Small intestine (tissue), 16 donors: Measurements from ENCODE around the gene TMEM182. TPM values are rescaled to one million over a fixed set of nuclear protein-coding genes. Genes with fewer than 3 reads are reported as not detected.

ENCODE experiments used
- DNase-seq, 2 donors: peaks; one replicate each; pipeline versions ENCODE4 v3.0.0 to v3.0.0-alpha.2; 2013
- FAIRE-seq: peaks from 2 replicates; lab custom pipeline; 2012; peaks lifted over from hg19 to GRCh38; lab: Jason Lieb, UNC
- H3K27ac ChIP-seq, 3 donors: one replicate each; pipeline ENCODE4 v1.5.1; 2013; ENCODE audit warnings: low read length in 2 of 3, mild to moderate bottlenecking in 2 of 3, control low read depth in 1 of 3, inconsistent platforms in 1 of 3, low read depth in 1 of 3, moderate library complexity in 1 of 3
- H3K27me3 ChIP-seq, 3 donors: one replicate each; pipeline ENCODE4 v1.6.1; 2013; ENCODE audit warnings: low read length in 3 of 3, inconsistent platforms in 1 of 3; ENCODE audit not compliant: control insufficient read depth in 3 of 3, insufficient read depth in 3 of 3
- H3K36me3 ChIP-seq, 3 donors: one replicate each; pipeline ENCODE4 v1.6.1; 2013; ENCODE audit warnings: low read length in 3 of 3, inconsistent platforms in 1 of 3, low read depth in 1 of 3, mild to moderate bottlenecking in 1 of 3, moderate library complexity in 1 of 3; ENCODE audit not compliant: control insufficient read depth in 3 of 3, insufficient read depth in 2 of 3
- H3K4me1 ChIP-seq, 3 donors: one replicate each; pipeline ENCODE4 v1.6.1; 2013; ENCODE audit warnings: low read length in 2 of 3, inconsistent platforms in 1 of 3, low read depth in 1 of 3, mild to moderate bottlenecking in 1 of 3, moderate library complexity in 1 of 3; ENCODE audit not compliant: control insufficient read depth in 3 of 3, insufficient read depth in 2 of 3
- H3K4me3 ChIP-seq, 3 donors: one replicate each; pipeline ENCODE4 v1.5.1; 2013; ENCODE audit warnings: low read length in 3 of 3, control low read depth in 1 of 3, inconsistent platforms in 1 of 3, low read depth in 1 of 3, mild to moderate bottlenecking in 1 of 3, moderate library complexity in 1 of 3
- H3K9me3 ChIP-seq, 2 donors: one replicate each; pipeline ENCODE4 v1.6.1; 2013; ENCODE audit warnings: low read depth in 1 of 2, low read length in 1 of 2; ENCODE audit not compliant: control insufficient read depth in 2 of 2, insufficient read depth in 1 of 2
- WGBS, 3 donors: extraction: QIAGEN DNeasy Blood & Tissue Kit; methylation state at CpG; one replicate each; pipeline ENCODE4 v1.1.7; 2013; 5-methylcytosine and 5-hydroxymethylcytosine counted together
- long read RNA-seq, 10 donors: transcript quantifications; one replicate each; lab custom pipeline, GENCODE V29; 2026
- polyA plus RNA-seq, 4 donors: library from polyadenylated mRNA; stranded (reverse) in 3 of 4; unstranded in 1 of 4; fragments of 200-250 nt in 3 of 4; fragments of 120-200 nt in 1 of 4; gene quantifications; one replicate each; pipeline versions ENCODE4 v1.2.1 to v1.2.3, GENCODE V29; 2013
- donor health status: healthy with polysubstance abuse.
- donor health status: control.
- donor health status: control.
- donor health status: Bipolar disorder and iron deficiency.
- donor health status: healthy.

TMEM182 gene, protein sequence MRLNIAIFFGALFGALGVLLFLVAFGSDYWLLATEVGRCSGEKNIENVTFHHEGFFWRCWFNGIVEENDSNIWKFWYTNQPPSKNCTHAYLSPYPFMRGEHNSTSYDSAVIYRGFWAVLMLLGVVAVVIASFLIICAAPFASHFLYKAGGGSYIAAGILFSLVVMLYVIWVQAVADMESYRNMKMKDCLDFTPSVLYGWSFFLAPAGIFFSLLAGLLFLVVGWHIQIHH
- 1 to 10 TPM in 3 of 4 donors, under 1 TPM in 1; 0.67 to 7.0 (median 3.1) TPM for polyA plus RNA-seq
- long read RNA-seq, donor 1: 0 reads
- long read RNA-seq, donor 2: 0 reads
- long read RNA-seq, donor 3, partial matches to known transcripts: 0 of 3 reads
- long read RNA-seq, donor 3, other reads (novel, unspliced or antisense): 0 of 3 reads
- long read RNA-seq, donor 4: 0 reads
- long read RNA-seq, donor 5, partial matches to known transcripts: 0 of 2 reads
- long read RNA-seq, donor 5, other reads (novel, unspliced or antisense): 0 of 2 reads
- long read RNA-seq, donor 6, partial matches to known transcripts: 0 of 3 reads
- long read RNA-seq, donor 6, other reads (novel, unspliced or antisense): 0 of 3 reads
- long read RNA-seq, donor 7: 0 reads
- long read RNA-seq, donor 8, partial matches to known transcripts: 0 of 5 reads
- long read RNA-seq, donor 8, other reads (novel, unspliced or antisense): 0 of 5 reads
- long read RNA-seq, donor 9: 0 reads
- long read RNA-seq, donor 10, partial matches to known transcripts: 0 of 5 reads
- long read RNA-seq, donor 10, other reads (novel, unspliced or antisense): 0 of 5 reads

DNA sequence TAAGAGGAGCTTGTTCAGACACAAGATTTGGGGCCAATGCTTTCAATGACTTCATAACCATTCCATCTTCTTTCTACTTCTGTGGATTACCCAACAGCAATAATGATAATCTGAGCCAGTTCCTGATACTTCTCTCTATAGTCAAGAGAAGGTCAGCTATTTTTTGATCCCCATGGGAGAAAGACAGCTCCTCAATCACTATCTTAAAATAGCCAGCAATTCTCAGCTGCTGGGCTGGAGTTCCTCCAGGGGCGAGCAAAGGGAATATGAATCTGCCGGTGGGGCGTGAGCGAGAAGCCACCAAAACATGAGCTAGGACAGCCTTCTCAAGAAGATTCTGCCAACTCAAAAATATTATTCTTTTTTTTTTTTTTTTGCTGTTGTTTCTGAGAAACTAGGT lies at the start of gene TMEM182:
Gene TMEM182 (plus strand): TSS at position 269 of the 400 bp plus-strand sequence. CDS start 187 bp downstream, outside the sequence.
- H3K4me1 ChIP-seq: no peaks in the 10 kb centered on the region
- H3K36me3 ChIP-seq: peaks cover 0 to 2% (median 0%) of the 10 kb centered on the region in 3 donors
- H3K9me3 ChIP-seq: no peaks in the 10 kb centered on the region
- DNase-seq (no peak), FAIRE-seq (no peak)
- no peak within 1 kb of the TSS for H3K4me3 ChIP-seq
- H3K27me3 ChIP-seq: no peaks in the 10 kb centered on the region
- 83 to 100% (median 84%) methylated on average over 4 of the region's 4 CpGs for WGBS, 3 donors
- H3K27ac ChIP-seq: no peak within 1 kb of the TSS

GRCh38 chr2:102717308-102718018 lies 44.4 kb upstream of the TMEM182 start:
- Histone ChIP-seq H3K36me3 (peaks cover 9 to 29% (median 24%) of the 10 kb centered on the region in 3 donors), H3K4me1 (no peaks in the 10 kb centered on the region), H3K9me3 (no peaks in the 10 kb centered on the region), H3K27ac (no peak overlapping the region), H3K4me3 (no peak overlapping the region), H3K27me3 (no peaks in the 10 kb centered on the region)
- FAIRE-seq (no peak), DNase-seq (no peak)
- 70 to 88% (median 87%) methylated on average over 5 of the region's 5 CpGs for WGBS, 3 donors

GRCh38 chr2:102718387-102719316 lies 43.2 kb upstream of the TMEM182 start:
- H3K4me1 ChIP-seq: no peaks in the 10 kb centered on the region
- WGBS, 3 donors: 96 to 98% (median 97%) methylated on average over 26 of the region's 26 CpGs
- H3K9me3 ChIP-seq: no peaks in the 10 kb centered on the region
- H3K36me3 ChIP-seq: peaks cover 9 to 34% (median 26%) of the 10 kb centered on the region in 3 donors
- H3K4me3 ChIP-seq: no peak overlapping the region
- H3K27me3 ChIP-seq: no peaks in the 10 kb centered on the region
- DNase-seq: no peak
- no peak for FAIRE-seq
- no peak overlapping the region for H3K27ac ChIP-seq

DNA sequence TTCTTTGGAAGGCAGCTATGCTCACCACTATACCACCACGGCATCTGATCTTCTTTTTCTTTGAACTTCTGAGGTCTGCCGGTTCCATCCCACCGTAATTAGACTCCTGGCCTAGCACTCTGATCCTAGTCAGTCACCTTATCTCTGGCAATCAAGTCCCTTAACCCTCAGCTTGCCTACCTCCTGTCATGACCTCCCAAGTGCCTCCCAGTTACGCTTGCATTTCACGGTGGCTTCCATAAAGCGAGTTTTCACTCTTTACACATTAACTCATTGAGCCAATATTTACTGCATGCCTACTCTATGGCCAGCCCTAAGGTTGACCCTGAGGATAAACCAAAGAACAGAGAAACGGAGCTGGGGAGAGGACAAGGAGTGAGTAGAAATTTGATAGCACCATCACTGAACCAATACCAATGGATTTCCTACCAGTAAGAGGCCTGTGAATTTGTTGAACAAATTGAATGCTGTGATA lies 37.8 kb upstream of the TMEM182 start:
- Histone ChIP-seq H3K27me3 (no peaks in the 10 kb centered on the region), H3K4me1 (no peaks in the 10 kb centered on the region), H3K9me3 (no peaks in the 10 kb centered on the region), H3K27ac (no peak overlapping the region), H3K4me3 (no peak overlapping the region), H3K36me3 (peaks cover 14 to 40% (median 16%) of the 10 kb centered on the region in 3 donors)
- no peak for DNase-seq
- 76 to 81% (median 78%) methylated on average over 7 of the region's 7 CpGs for WGBS, 3 donors
- FAIRE-seq: no peak

- DNase-seq: no peak
- H3K4me3 ChIP-seq: no peak overlapping the region
- H3K4me1 ChIP-seq: no peaks in the 10 kb centered on the region
- H3K9me3 ChIP-seq: no peaks in the 10 kb centered on the region
- peaks cover 14 to 39% (median 16%) of the 10 kb centered on the region in 3 donors for H3K36me3 ChIP-seq
- FAIRE-seq: no peak
- no peaks in the 10 kb centered on the region for H3K27me3 ChIP-seq
- no peak overlapping the region for H3K27ac ChIP-seq
- WGBS, 3 donors: 93 to 96% (median 96%) methylated on average over 10 of the region's 10 CpGs
Measured at GRCh38 chr2:102724553-102724952, 37.3 kb upstream of the TMEM182 start.

- H3K4me3 ChIP-seq: no peak overlapping the region
- 39 to 61% (median 47%) methylated on average over 15 of the region's 15 CpGs for WGBS, 3 donors
- DNase-seq (peak in 1 of 2 donors; percentile 16), FAIRE-seq (no peak)
- H3K27ac ChIP-seq: no peak overlapping the region
- H3K27me3 ChIP-seq: no peaks in the 10 kb centered on the region
- peaks cover 11 to 40% (median 13%) of the 10 kb centered on the region in 3 donors for H3K36me3 ChIP-seq
- H3K9me3 ChIP-seq: no peaks in the 10 kb centered on the region
- H3K4me1 ChIP-seq: no peaks in the 10 kb centered on the region
Measured at GRCh38 chr2:102726128-102727087, 35.4 kb upstream of the TMEM182 start.
